UCSD-AML1 (cell line): ENCODE results near the gene CYTH4.
"Not testable (repeated sequence)": the region's sequence is repeated elsewhere in the genome, so short reads cannot be mapped to it uniquely, and the experiment has no call there.

Source experiments
- DNase-seq: peaks from one replicate; lab custom pipeline; 2025; ENCODE audit not compliant: unreplicated experiment; lab: John Stamatoyannopoulos, UW

The CYTH4 gene

DNA sequence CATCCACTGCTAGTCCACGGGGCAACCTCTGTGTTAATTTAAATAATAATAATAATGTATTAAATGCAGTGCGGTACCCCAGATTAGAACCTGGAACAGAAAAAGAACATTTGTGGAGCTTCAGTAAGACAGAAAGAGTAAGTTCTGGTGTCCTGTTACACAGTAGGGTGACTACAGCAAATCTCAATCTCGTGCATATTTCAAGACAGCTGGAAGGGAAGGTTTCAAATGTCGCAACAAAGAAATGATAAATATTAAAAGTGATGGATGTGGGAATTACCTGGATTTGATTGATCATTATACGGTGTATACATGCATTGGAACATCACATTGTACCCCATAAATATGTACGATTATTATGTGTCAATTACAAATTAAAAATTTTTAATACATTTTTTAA, 36.6 kb upstream of the CYTH4 start:
- DNase-seq = no peak

DNA sequence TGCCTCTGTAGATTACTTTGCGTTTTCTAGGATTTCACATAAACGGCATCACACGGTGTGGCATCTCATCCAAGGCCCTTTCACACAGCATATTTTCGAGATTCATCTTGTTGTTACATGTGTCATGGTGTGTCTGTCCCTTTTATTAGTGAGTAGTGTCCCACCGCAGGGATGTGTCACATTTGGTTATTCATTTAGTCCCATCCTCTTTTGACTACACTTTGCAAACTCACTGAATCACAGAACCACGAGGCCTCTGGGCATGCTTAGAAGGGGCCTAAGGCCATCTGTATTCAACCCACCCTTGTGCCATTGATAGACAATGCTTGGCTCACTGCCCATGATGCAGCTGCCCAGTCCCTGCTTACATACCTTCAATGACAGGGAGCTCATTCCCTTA, 34.1 kb upstream of the CYTH4 start:
- DNase-seq = no peak

DNA sequence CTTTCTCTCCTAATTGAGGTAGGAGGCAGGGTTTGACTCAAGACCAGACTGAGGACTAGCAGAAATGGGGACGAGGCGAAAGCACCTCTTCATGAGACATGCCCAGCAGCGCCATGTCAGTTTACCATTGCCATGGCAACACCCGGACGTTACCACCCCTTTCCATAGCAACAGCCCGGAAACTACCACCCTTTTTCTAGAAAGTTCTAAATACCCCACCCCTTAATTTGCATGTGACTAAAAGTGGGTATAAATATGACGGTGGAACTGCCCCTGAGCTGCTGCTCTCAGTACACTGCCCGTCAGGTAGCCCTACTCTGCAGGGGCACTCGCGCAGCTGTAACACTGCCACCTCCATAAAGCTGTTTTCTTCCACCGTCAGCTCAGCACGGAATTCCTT, 32.3 kb upstream of the CYTH4 start:
- DNase-seq = no peak

DNA sequence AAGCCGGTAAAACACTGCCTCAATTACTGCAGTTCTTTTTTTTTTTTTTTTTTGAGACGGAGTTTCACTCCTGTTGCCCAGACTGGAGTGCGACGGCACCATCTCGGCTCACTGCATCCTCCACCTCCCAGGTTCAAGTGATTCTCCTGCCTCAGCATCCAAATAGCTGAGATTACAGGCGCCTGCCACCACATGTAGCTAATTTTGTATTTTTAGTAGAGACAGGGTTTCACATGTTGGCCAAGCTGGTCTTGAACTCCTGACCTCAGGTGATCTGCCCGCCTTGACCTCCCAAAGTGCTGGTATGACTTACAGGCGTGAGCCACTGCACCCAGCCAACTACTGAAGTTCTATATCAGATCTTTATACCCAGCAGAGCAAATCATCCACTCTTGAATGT, 30.5 kb upstream of the CYTH4 start:
- DNase-seq = not testable (repeated sequence)

DNA sequence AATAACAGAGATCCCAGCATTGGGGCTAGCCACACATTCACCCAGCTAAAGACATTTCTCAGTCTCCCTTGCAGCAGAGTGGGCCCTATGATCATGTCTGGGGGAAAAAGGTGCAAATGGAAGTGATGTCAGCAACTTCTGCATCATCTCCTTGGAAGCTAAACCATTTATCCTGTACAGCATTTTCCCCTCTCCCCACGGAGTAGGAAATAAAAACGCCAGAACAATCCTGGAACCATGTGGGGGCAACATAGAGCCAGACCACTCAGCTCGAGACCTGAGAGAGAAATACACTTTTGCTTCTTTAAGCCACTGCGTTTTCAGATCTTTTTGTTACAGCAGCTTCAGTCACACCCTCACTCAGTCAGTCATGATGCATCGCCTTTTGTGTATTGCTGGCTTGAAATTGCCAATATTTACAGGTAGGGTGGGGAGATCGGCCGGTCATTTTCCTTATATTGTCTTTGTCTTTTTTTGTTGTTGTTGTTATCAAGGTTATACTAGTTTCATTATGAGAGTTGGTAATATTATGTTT, 29.1 kb upstream of the CYTH4 start:
- no peak for DNase-seq

GRCh38 chr22:37254209-37254866, 28.0 kb upstream of the CYTH4 start:
- DNase-seq = no peak

- no peak for DNase-seq
Observed at GRCh38 chr22:37254867-37255233, 27.5 kb upstream of the CYTH4 start.

- DNase-seq = no peak
Observed at GRCh38 chr22:37255558-37256006, 26.7 kb upstream of the CYTH4 start.

DNA sequence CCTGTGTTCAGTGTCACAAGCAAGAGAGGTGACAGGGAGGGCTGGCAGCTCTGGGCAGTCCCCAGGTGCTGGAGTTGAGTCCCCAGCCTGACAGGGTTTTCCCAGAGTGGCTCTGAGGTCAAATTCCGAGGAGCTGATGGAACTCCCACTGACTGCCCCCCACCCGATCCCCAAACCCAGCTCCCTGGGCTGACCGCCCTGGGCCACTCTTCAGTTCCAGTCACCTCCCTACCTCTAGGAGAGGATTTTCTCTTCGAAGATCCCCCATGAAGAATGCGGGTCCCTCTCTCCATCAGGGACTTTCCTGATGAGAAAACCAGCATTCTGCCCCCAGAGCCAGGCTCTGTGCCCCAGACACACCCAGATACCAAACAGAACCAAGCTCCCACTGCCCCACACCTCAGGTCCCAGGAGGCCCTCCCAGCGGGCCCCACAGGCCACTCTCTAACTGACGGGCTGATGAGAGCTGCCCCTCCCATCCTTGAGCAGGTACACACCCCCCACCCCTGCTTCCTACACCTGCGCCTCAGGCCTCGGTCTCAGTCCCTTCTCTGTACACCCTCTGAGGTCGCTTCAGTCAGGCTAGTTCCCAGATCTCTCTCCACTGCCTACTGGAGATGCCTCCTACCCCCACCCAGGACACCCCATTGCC, 26.1 kb upstream of the CYTH4 start:
- no peak for DNase-seq

GRCh38 chr22:37258005-37258752, 24.1 kb upstream of the CYTH4 start:
- DNase-seq = no peak

DNA sequence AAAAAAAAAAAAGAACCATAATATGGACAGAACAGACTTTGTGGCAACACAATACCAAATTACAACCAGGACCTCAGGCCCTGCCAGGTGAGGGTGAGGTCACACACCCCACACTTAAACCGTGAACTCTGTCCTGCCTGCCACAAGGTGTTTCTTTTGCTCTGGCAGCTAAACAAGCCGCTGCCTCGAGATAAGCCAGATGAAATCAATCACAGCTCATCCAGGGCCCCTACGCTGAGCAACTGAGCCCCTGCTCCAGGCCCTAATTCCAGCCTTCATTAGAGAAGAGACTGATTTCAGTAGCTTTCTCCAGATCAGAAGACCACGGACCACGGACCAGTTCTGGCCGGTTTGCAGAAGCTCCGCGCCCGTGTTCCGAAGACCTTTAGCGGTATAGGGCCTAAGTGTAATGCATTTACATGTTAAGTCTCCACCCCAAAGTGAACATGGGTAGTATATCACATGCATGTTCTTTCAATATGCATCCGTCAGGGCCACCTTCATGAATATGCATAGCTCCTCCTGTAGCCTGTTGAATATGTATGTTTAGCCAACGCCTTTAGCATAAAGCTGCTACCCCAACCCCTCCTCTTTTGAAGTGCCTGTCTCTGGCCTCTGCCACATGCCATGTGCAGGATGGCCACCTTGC, 23.4 kb upstream of the CYTH4 start:
- DNase-seq = no peak

GRCh38 chr22:37259540-37260029, 22.7 kb upstream of the CYTH4 start:
- peak; percentile 62 for DNase-seq

GRCh38 chr22:37260155-37260795, 22.0 kb upstream of the CYTH4 start:
- no peak for DNase-seq

DNA sequence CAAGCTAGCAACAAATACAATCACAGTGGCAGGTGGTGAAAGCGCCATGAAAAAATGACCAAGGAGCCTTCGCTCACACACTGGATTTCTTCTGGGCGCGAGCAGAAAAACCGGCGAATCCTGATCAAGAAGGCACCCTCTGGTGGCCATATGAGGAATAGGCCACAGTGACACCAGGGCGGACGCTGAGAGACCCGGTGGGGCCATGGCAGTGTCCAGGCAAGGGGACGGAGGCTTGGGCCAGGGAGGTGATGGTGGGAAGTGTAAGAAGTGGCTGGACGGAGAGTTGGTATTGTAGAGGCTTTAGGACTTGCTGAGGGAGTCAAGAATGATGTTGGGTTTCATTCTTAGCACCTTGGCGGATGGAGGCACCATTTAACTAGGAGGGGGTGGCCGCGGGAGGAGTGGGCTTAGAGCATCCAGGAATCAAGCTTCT, 21.4 kb upstream of the CYTH4 start:
- DNase-seq = peak; percentile 51

GRCh38 chr22:37262346-37262745, 20.0 kb upstream of the CYTH4 start:
- DNase-seq = no peak

- DNase-seq = no peak
Observed at GRCh38 chr22:37263966-37264887, 18.1 kb upstream of the CYTH4 start.

GRCh38 chr22:37266581-37267134, 15.7 kb upstream of the CYTH4 start:
- DNase-seq = no peak

GRCh38 chr22:37267135-37267587, 15.1 kb upstream of the CYTH4 start:
- DNase-seq = peak; percentile 70
